H9 (cell line): ENCODE measurements around the gene RO60. TPM values are rescaled to one million over a fixed set of nuclear protein-coding genes. Genes with fewer than 3 reads are reported as not detected.

Source experiments
- DNase-seq: peaks from one replicate; pipeline ENCODE4 v3.0.0-alpha.2; 2017
- H2AFZ ChIP-seq: one replicate; pipeline ENCODE4 v1.6.1; 2013; ENCODE audit warnings: mild to moderate bottlenecking, low read length, control low read depth, moderate library complexity
- H2AK5ac ChIP-seq: 2 replicates; pipeline ENCODE4 v1.6.1; 2013; ENCODE audit warnings: low read length, control low read depth, mixed read lengths; ENCODE audit not compliant: insufficient read length
- H2BK120ac ChIP-seq: one replicate; pipeline ENCODE4 v1.6.1; 2013; ENCODE audit warnings: low read depth, mild to moderate bottlenecking, low read length, control low read depth, inconsistent platforms; ENCODE audit not compliant: poor library complexity, severe bottlenecking
- H2BK12ac ChIP-seq: 2 replicates; pipeline ENCODE4 v1.6.1; 2013; ENCODE audit warnings: low read length, control low read depth, mixed read lengths, low read depth; ENCODE audit not compliant: insufficient read length
- H2BK15ac ChIP-seq: 2 replicates; pipeline ENCODE4 v1.6.1; 2013; ENCODE audit warnings: low read depth, low read length, control low read depth
- H2BK20ac ChIP-seq: one replicate; pipeline ENCODE4 v1.6.1; 2013; ENCODE audit warnings: low read depth, mild to moderate bottlenecking, low read length, control low read depth, inconsistent platforms; ENCODE audit not compliant: poor library complexity, severe bottlenecking
- H2BK5ac ChIP-seq: 2 replicates; pipeline ENCODE4 v1.6.1; 2013; ENCODE audit warnings: low read length, control low read depth, mixed read lengths; ENCODE audit not compliant: insufficient read length
- H3K14ac ChIP-seq: 2 replicates; pipeline ENCODE4 v1.6.1; 2013; ENCODE audit warnings: low read length, control low read depth; ENCODE audit not compliant: insufficient read depth
- H3K18ac ChIP-seq: 2 replicates; pipeline ENCODE4 v1.6.1; 2013; ENCODE audit warnings: low read depth, mild to moderate bottlenecking, mixed read lengths, low read length, control low read depth; ENCODE audit not compliant: insufficient read length
- H3K23ac ChIP-seq: 2 replicates; pipeline ENCODE4 v1.6.1; 2013; ENCODE audit warnings: low read length, control low read depth, mixed read lengths, low read depth; ENCODE audit not compliant: insufficient read length
- H3K23me2 ChIP-seq: 2 replicates; pipeline ENCODE4 v1.6.1; 2013; ENCODE audit warnings: low read depth, mild to moderate bottlenecking, mixed read lengths, low read length, control low read depth; ENCODE audit not compliant: insufficient read length, poor library complexity, severe bottlenecking
- H3K27ac ChIP-seq: 2 replicates; pipeline ENCODE4 v1.5.1; 2013; ENCODE audit warnings: low read length, control low read depth, mixed read lengths, low read depth; ENCODE audit not compliant: insufficient read length
- H3K27me3 ChIP-seq: 2 replicates; pipeline ENCODE4 v1.6.1; 2013; ENCODE audit warnings: low read length, control low read depth, inconsistent platforms; ENCODE audit not compliant: insufficient read depth
- H3K4ac ChIP-seq: 2 replicates; pipeline ENCODE4 v1.6.1; 2013; ENCODE audit warnings: low read depth, mild to moderate bottlenecking, control low read depth, inconsistent platforms, low read length, moderate library complexity
- H3K4me1 ChIP-seq: 2 replicates; pipeline ENCODE4 v1.6.1; 2013; ENCODE audit warnings: low read length, control low read depth, inconsistent platforms; ENCODE audit not compliant: insufficient read depth
- H3K4me2 ChIP-seq: 2 replicates; pipeline ENCODE4 v1.6.1; 2013; ENCODE audit warnings: low read length, control low read depth, mixed read lengths; ENCODE audit not compliant: insufficient read length, insufficient read depth
- H3K56ac ChIP-seq: 2 replicates; pipeline ENCODE4 v1.6.1; 2013; ENCODE audit warnings: low read depth, mild to moderate bottlenecking, mixed read lengths, low read length, control low read depth; ENCODE audit not compliant: insufficient read length
- H3K79me1 ChIP-seq: 2 replicates; pipeline ENCODE4 v1.6.1; 2013; ENCODE audit warnings: low read depth, mild to moderate bottlenecking, moderate library complexity, low read length, control low read depth, inconsistent platforms; ENCODE audit not compliant: insufficient read depth, poor library complexity, severe bottlenecking
- H3K79me2 ChIP-seq: 2 replicates; pipeline ENCODE4 v1.6.1; 2013; ENCODE audit warnings: low read length, control low read depth, inconsistent platforms; ENCODE audit not compliant: insufficient read depth
- H3K9ac ChIP-seq: 2 replicates; pipeline ENCODE4 v1.6.1; 2013; ENCODE audit warnings: low read length, control low read depth, mixed read lengths; ENCODE audit not compliant: insufficient read length; ENCODE audit errors: extremely low read depth
- H3K9me3 ChIP-seq: one replicate; pipeline ENCODE4 v1.6.1; 2013; ENCODE audit warnings: low read depth, low read length, inconsistent platforms; ENCODE audit not compliant: control insufficient read depth
- H3T11ph ChIP-seq: one replicate; pipeline ENCODE4 v1.6.1; 2013; ENCODE audit warnings: mild to moderate bottlenecking, low read length, control low read depth, inconsistent platforms
- H4K20me1 ChIP-seq: one replicate; pipeline ENCODE4 v1.6.1; 2013; ENCODE audit not compliant: control insufficient read depth, insufficient read length, insufficient read depth
- H4K5ac ChIP-seq: 2 replicates; pipeline ENCODE4 v1.6.1; 2013; ENCODE audit warnings: low read depth, mild to moderate bottlenecking, mixed read lengths, low read length, control low read depth; ENCODE audit not compliant: insufficient read length
- H4K8ac ChIP-seq: replicated peaks from 2 replicates; pipeline ENCODE4 v1.6.1; 2013; ENCODE audit warnings: low read length, control low read depth, mixed read lengths, low read depth; ENCODE audit not compliant: insufficient read length
- H4K91ac ChIP-seq: 2 replicates; pipeline ENCODE4 v1.6.1; 2013; ENCODE audit warnings: low read depth, mild to moderate bottlenecking, moderate library complexity, mixed read lengths, low read length, control low read depth; ENCODE audit not compliant: insufficient read length
- H3K27ac Mint-ChIP-seq, 3 experiments: 2 replicates in 2 of 3; 3 replicates in 1 of 3; pipeline ENCODE4 v1.8.0; 2020 to 2021; ENCODE audit warnings: mixed read lengths in 3 of 3, mild to moderate bottlenecking in 1 of 3, moderate library complexity in 1 of 3
- H3K27me3 Mint-ChIP-seq: 2 replicates; pipeline ENCODE4 v1.8.0; 2021; ENCODE audit warnings: low read depth, mild to moderate bottlenecking, moderate library complexity, mixed read lengths
- H3K36me3 Mint-ChIP-seq, 3 experiments: 2 replicates in 2 of 3; 3 replicates in 1 of 3; pipeline ENCODE4 v1.8.0; 2020 to 2021; ENCODE audit warnings: low read depth in 3 of 3, mixed read lengths in 3 of 3; ENCODE audit not compliant: insufficient read depth in 1 of 3
- H3K4me1 Mint-ChIP-seq, 2 experiments: 2 replicates each; pipeline ENCODE4 v1.8.0; 2020; ENCODE audit warnings: mixed read lengths in 2 of 2
- H3K4me3 Mint-ChIP-seq, 2 experiments: 2 replicates in 1 of 2; 3 replicates in 1 of 2; pipeline ENCODE4 v1.8.0; 2020 to 2021; ENCODE audit warnings: mild to moderate bottlenecking in 2 of 2, mixed read lengths in 2 of 2, moderate library complexity in 1 of 2
- H3K9me3 Mint-ChIP-seq, 2 experiments: 2 replicates in 1 of 2; 3 replicates in 1 of 2; pipeline ENCODE4 v1.8.0; 2020; ENCODE audit warnings: mild to moderate bottlenecking in 2 of 2, mixed read lengths in 2 of 2, moderate library complexity in 1 of 2
- WGBS: extraction: QIAGEN DNeasy Blood & Tissue Kit; methylation state at CpG from one replicate; pipeline ENCODE4 v1.1.7; 2013; ENCODE audit warnings: missing lambda C conversion rate, low lambda C conversion rate, mixed read lengths; ENCODE audit not compliant: insufficient read length; ENCODE audit errors: extremely low coverage; 5-methylcytosine and 5-hydroxymethylcytosine counted together
- total RNA-seq: library from RNA; stranded (reverse); gene quantifications from 2 replicates; pipeline ENCODE4 v1.2.1, GENCODE V29; 2021
- TF ChIP-seq, protein P1 (sequence below): fragments of 200-600 bp; sonication (generic); conservative IDR thresholded peaks from 3 replicates; pipeline ENCODE4 v1.8.0; 2021; ENCODE audit warnings: antibody characterized with exemption, mild to moderate bottlenecking

RO60 gene
- total RNA-seq, 1 experiment from 2014 or later: 84.7 TPM

GRCh38 chr1:193108471-193108870 is 49.1 kb downstream of the RO60 start:
- Histone ChIP-seq H2BK12ac (no peak overlapping the region), H2BK20ac (no peak overlapping the region), H2BK120ac (no peak overlapping the region), H3K4me1 (peaks cover 2% of the 10 kb centered on the region; the same call in 1 of the 2 replicates), H2BK5ac (no peak overlapping the region), H3K9me3 (no peaks in the 10 kb centered on the region), H2BK15ac (no peak overlapping the region), H3K79me1 (no peaks in the 10 kb centered on the region), H4K20me1 (no peaks in the 10 kb centered on the region), H3K56ac (no peak overlapping the region), H3K79me2 (no peaks in the 10 kb centered on the region), H3K27ac (no peak overlapping the region), H3T11ph (no peak overlapping the region), H3K23ac (no peak overlapping the region), H4K5ac (no peak overlapping the region), H4K8ac (no peak overlapping the region), H2AFZ (no peak overlapping the region), H2AK5ac (no peak overlapping the region), H3K14ac (no peak overlapping the region), H4K91ac (no peak overlapping the region), H3K18ac (no peak overlapping the region), H3K4ac (no peak overlapping the region), H3K23me2 (peaks cover 10% of the 10 kb centered on the region), H3K4me2 (no peak overlapping the region), H3K27me3 (no peaks in the 10 kb centered on the region; the same call in 1 of the 2 replicates), H3K9ac (no peak overlapping the region)
- no peak overlapping the region for H3K4me3 Mint-ChIP-seq
- H3K36me3 Mint-ChIP-seq: no peaks in the 10 kb centered on the region
- TF ChIP-seq, protein P1, sequence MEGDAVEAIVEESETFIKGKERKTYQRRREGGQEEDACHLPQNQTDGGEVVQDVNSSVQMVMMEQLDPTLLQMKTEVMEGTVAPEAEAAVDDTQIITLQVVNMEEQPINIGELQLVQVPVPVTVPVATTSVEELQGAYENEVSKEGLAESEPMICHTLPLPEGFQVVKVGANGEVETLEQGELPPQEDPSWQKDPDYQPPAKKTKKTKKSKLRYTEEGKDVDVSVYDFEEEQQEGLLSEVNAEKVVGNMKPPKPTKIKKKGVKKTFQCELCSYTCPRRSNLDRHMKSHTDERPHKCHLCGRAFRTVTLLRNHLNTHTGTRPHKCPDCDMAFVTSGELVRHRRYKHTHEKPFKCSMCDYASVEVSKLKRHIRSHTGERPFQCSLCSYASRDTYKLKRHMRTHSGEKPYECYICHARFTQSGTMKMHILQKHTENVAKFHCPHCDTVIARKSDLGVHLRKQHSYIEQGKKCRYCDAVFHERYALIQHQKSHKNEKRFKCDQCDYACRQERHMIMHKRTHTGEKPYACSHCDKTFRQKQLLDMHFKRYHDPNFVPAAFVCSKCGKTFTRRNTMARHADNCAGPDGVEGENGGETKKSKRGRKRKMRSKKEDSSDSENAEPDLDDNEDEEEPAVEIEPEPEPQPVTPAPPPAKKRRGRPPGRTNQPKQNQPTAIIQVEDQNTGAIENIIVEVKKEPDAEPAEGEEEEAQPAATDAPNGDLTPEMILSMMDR: no peak
- H3K27me3 Mint-ChIP-seq: peaks cover 8% of the 10 kb centered on the region
- no peak for DNase-seq
- H3K27ac Mint-ChIP-seq: no peak overlapping the region
- H3K9me3 Mint-ChIP-seq: no peaks in the 10 kb centered on the region
- WGBS: no CpG with 5 or more reads among the region's 3 CpGs
- H3K4me1 Mint-ChIP-seq: peaks cover 26 to 28% of the 10 kb centered on the region in 2 experiments

Other genes starting within 250 kb of the RO60 start
- 40.9 and 42.1 TPM in 2 replicates for gene UCHL5, start 252 bp upstream of the RO60 start, total RNA-seq
- 7.8 and 10.1 TPM in 2 replicates for gene GLRX2, start 45.8 kb downstream of the RO60 start, total RNA-seq
- 62.5 and 63.7 TPM in 2 replicates for gene CDC73, start 62.4 kb downstream of the RO60 start, total RNA-seq
- not detected in 2 replicates for gene B3GALT2, start 127.0 kb downstream of the RO60 start, total RNA-seq